GM23338 (cell line): ENCODE data around the gene NTM. TPM values are rescaled to one million over a fixed set of nuclear protein-coding genes. Genes with fewer than 3 reads are reported as not detected.

ENCODE experiments used
- ATAC-seq: fragments of 200-7000 bp; cut with Tn5 transposase; 3 replicates; pipeline ENCODE4 v1.9.1; 2020
- DNase-seq: peaks from one replicate; pipeline ENCODE4 v3.0.0-alpha.2; 2015; ENCODE audit warnings: low spot score
- H2AFZ ChIP-seq: fragments of 200-600 bp; sonication (generic); 2 replicates; pipeline ENCODE4 v1.8.0; 2016; ENCODE audit warnings: antibody characterized with exemption, mild to moderate bottlenecking, moderate library complexity
- H3F3A ChIP-seq: fragments of 200-600 bp; sonication (generic); replicated peaks from 2 replicates; pipeline ENCODE4 v1.8.0; 2017; ENCODE audit warnings: antibody characterized with exemption, mixed run types, low read depth
- H3K27ac ChIP-seq: fragments of 200-600 bp; sonication (generic); 2 replicates; pipeline ENCODE4 v1.6.1; 2016; ENCODE audit warnings: low read depth
- H3K27me3 ChIP-seq: fragments of 200-600 bp; sonication (generic); 2 replicates; pipeline ENCODE4 v1.8.0; 2016; ENCODE audit warnings: mild to moderate bottlenecking, mixed run types, moderate library complexity; ENCODE audit not compliant: insufficient read depth
- H3K36me3 ChIP-seq: fragments of 200-600 bp; sonication (generic); 2 replicates; pipeline ENCODE4 v1.8.0; 2016; ENCODE audit warnings: mild to moderate bottlenecking; ENCODE audit not compliant: insufficient read depth
- H3K4me1 ChIP-seq: fragments of 200-600 bp; sonication (generic); 2 replicates; pipeline ENCODE4 v1.8.0; 2016; ENCODE audit warnings: mild to moderate bottlenecking, moderate library complexity; ENCODE audit not compliant: insufficient read depth
- H3K4me2 ChIP-seq: fragments of 200-600 bp; sonication (generic); 2 replicates; pipeline ENCODE4 v1.7.1; 2017; ENCODE audit warnings: mixed run types
- H3K4me3 ChIP-seq: fragments of 200-600 bp; sonication (generic); 2 replicates; pipeline ENCODE4 v1.6.1; 2016; ENCODE audit warnings: mixed run types
- H3K79me2 ChIP-seq: fragments of 200-600 bp; sonication (generic); replicated peaks from 2 replicates; pipeline ENCODE4 v1.8.0; 2017; ENCODE audit warnings: mild to moderate bottlenecking; ENCODE audit not compliant: insufficient read depth
- H3K9me2 ChIP-seq: fragments of 200-600 bp; sonication (generic); 2 replicates; pipeline ENCODE4 v1.8.0; 2017; ENCODE audit not compliant: insufficient read depth
- H4K20me1 ChIP-seq: fragments of 200-600 bp; sonication (generic); replicated peaks from 2 replicates; pipeline ENCODE4 v1.8.0; 2017; ENCODE audit warnings: mild to moderate bottlenecking; ENCODE audit not compliant: insufficient read depth
- H3K27ac Mint-ChIP-seq: 2 replicates; pipeline ENCODE4 v1.8.0; 2020; ENCODE audit warnings: inconsistent platforms, mild to moderate bottlenecking, moderate library complexity, mixed read lengths
- H3K27me3 Mint-ChIP-seq: 3 replicates; pipeline ENCODE4 v1.8.0; 2022; ENCODE audit warnings: low read depth, mild to moderate bottlenecking, moderate library complexity, mixed read lengths, inconsistent platforms; ENCODE audit not compliant: insufficient read depth, poor library complexity
- H3K36me3 Mint-ChIP-seq: 3 replicates; pipeline ENCODE4 v1.8.0; 2021; ENCODE audit warnings: low read depth, mild to moderate bottlenecking, inconsistent platforms, moderate library complexity, mixed read lengths
- H3K4me1 Mint-ChIP-seq: 3 replicates; pipeline ENCODE4 v1.8.0; 2020; ENCODE audit warnings: mild to moderate bottlenecking, inconsistent platforms, mixed read lengths
- H3K4me3 Mint-ChIP-seq: 3 replicates; pipeline ENCODE4 v1.8.0; 2021; ENCODE audit warnings: moderate library complexity, mild to moderate bottlenecking, inconsistent platforms, mixed read lengths
- H3K9me3 Mint-ChIP-seq: 3 replicates; pipeline ENCODE4 v1.8.0; 2020; ENCODE audit warnings: moderate library complexity, mild to moderate bottlenecking, inconsistent platforms, mixed read lengths
- CREB1 ChIP-seq: fragments of 250-450 bp; sonication (Bioruptor Pico); IDR thresholded peaks from 2 replicates; pipeline ENCODE4 v1.5.0; 2020; ENCODE audit warnings: low read depth, mild to moderate bottlenecking, moderate library complexity
- CTCF ChIP-seq, 2 experiments: fragments of 200-600 bp in 1 of 2; sonication (generic) in 1 of 2; conservative IDR thresholded peaks; 2 replicates each; pipeline versions ENCODE4 v1.5.1 to v1.6.1; 2016 to 2017; ENCODE audit warnings: antibody characterized with exemption in 2 of 2, low read depth in 2 of 2, mild to moderate bottlenecking in 2 of 2, moderate library complexity in 1 of 2
- ETS1 ChIP-seq: IDR thresholded peaks from 2 replicates; pipeline ENCODE4 v1.6.1; 2016; ENCODE audit warnings: antibody characterized with exemption
- EZH2 ChIP-seq: fragments of 200-600 bp; sonication (generic); IDR thresholded peaks from one replicate; pipeline ENCODE4 v1.8.0; 2017; ENCODE audit warnings: antibody characterized with exemption, mild to moderate bottlenecking, low read depth; ENCODE audit not compliant: unreplicated experiment
- EZH2phosphoT487 ChIP-seq: fragments of 200-600 bp; sonication (generic); IDR thresholded peaks from one replicate; pipeline ENCODE4 v1.8.1; 2018; ENCODE audit warnings: antibody characterized with exemption; ENCODE audit not compliant: unreplicated experiment
- JUNB ChIP-seq: IDR thresholded peaks from one replicate; pipeline ENCODE4 v1.6.1; 2016; ENCODE audit warnings: antibody characterized with exemption; ENCODE audit not compliant: unreplicated experiment
- NANOG ChIP-seq: IDR thresholded peaks from 2 replicates; pipeline ENCODE4 v1.6.1; 2016; ENCODE audit warnings: antibody characterized with exemption, borderline replicate concordance
- POLR2AphosphoS5 ChIP-seq: IDR thresholded peaks from 2 replicates; pipeline ENCODE4 v1.6.1; 2016; ENCODE audit warnings: antibody characterized with exemption, low read depth
- REST ChIP-seq: IDR thresholded peaks from one replicate; pipeline ENCODE4 v1.6.1; 2018; ENCODE audit warnings: antibody characterized with exemption; ENCODE audit not compliant: unreplicated experiment
- STAT1 ChIP-seq: IDR thresholded peaks from one replicate; pipeline ENCODE4 v1.6.1; 2016; ENCODE audit warnings: antibody characterized with exemption; ENCODE audit not compliant: unreplicated experiment
- ZNF114 ChIP-seq: fragments of 250-450 bp; sonication (Bioruptor Pico); IDR thresholded peaks from 2 replicates; pipeline ENCODE4 v1.5.0; 2020; ENCODE audit warnings: mild to moderate bottlenecking, moderate library complexity
- ZNF331 ChIP-seq: fragments of 250-450 bp; sonication (Bioruptor Pico); IDR thresholded peaks from 2 replicates; pipeline ENCODE4 v1.5.0; 2020; ENCODE audit warnings: low read depth, mild to moderate bottlenecking, moderate library complexity
- ZNF462 ChIP-seq: fragments of 250-450 bp; sonication (Bioruptor Pico); IDR thresholded peaks from 2 replicates; pipeline ENCODE4 v1.5.0; 2020; ENCODE audit warnings: mild to moderate bottlenecking, moderate library complexity
- polyA plus RNA-seq: library from polyadenylated mRNA; unstranded; fragments of >200 nt; fragmentation: Nextera tagmentation; extraction: Ambion mirVana; gene quantifications from 2 replicates; pipeline ENCODE4 v1.2.1, GENCODE V29; 2016
- total RNA-seq: library from RNA; depleted of rRNA; stranded (reverse); fragments of >200 nt; shearing (Covaris generic); gene quantifications from 2 replicates; pipeline ENCODE4 v1.2.3, GENCODE V29; 2014

Gene NTM
- total and polyA plus RNA-seq, 2 experiments from 2014 or later, result 10.6 to 14.6 TPM

- Histone ChIP-seq H3K27ac (no peak overlapping the region), H3K4me3 (no peak overlapping the region), H4K20me1 (no peaks in the 10 kb centered on the region), H3K79me2 (no peaks in the 10 kb centered on the region), H2AFZ (peak overlapping the region; percentile 63; the same call in 1 of the 2 replicates), H3K27me3 (no peaks in the 10 kb centered on the region), H3K4me1 (peaks cover 34% of the 10 kb centered on the region), H3K9me2 (no peaks in the 10 kb centered on the region), H3K36me3 (no peaks in the 10 kb centered on the region; the same call in 1 of the 2 replicates), H3K4me2 (0 out of 2 replicates have a peak overlapping the region, but pooled peaks have one; percentile 38), H3F3A (no peaks in the 10 kb centered on the region)
- ATAC-seq (no peak), DNase-seq (no peak)
- H3K36me3 Mint-ChIP-seq, result no peaks in the 10 kb centered on the region; the same call in 2 of the 3 replicates
- H3K27ac Mint-ChIP-seq, result peak overlapping the region; percentile 10; the same call in 1 of the 2 replicates
- no peaks in the 10 kb centered on the region for H3K9me3 Mint-ChIP-seq
- TF ChIP-seq NANOG (no peak), EZH2phosphoT487 (no peak), CREB1 (no peak), POLR2AphosphoS5 (no peak), ZNF462 (CRISPR knock-in tag) (no peak), REST (no peak), EZH2 (no peak), ZNF114 (CRISPR knock-in tag) (no peak), ZNF331 (CRISPR knock-in tag) (no peak), CTCF (conservative IDR thresholded peaks at IDR 0.05; ENCODE audit: low read depth in 2 of 2) (no peak), ETS1 (no peak), JUNB (no peak), STAT1 (no peak)
- H3K27me3 Mint-ChIP-seq, result peaks cover 4% of the 10 kb centered on the region
- no peak overlapping the region for H3K4me3 Mint-ChIP-seq
- peaks cover 49% of the 10 kb centered on the region for H3K4me1 Mint-ChIP-seq
Observed at GRCh38 chr11:131662993-131663392, 292.6 kb downstream of the NTM start.
